Sigmoid colon (tissue), 7 donors: ENCODE results near the gene REM2. TPM values are rescaled to one million over a fixed set of nuclear protein-coding genes. Genes with fewer than 3 reads are reported as not detected.

Source experiments
- DNase-seq: peaks from one replicate; pipeline ENCODE4 v3.0.0-alpha.2; 2019
- H3K27ac ChIP-seq, 4 donors: fragments of 200-600 bp; sonication (generic); one replicate each; pipeline ENCODE4 v1.5.1; 2016 to 2019; ENCODE audit warnings: mild to moderate bottlenecking in 1 of 4
- H3K27me3 ChIP-seq, 3 donors: fragments of 200-600 bp; sonication (generic); one replicate each; pipeline ENCODE4 v1.5.1; 2019; ENCODE audit warnings: mild to moderate bottlenecking in 1 of 3
- H3K36me3 ChIP-seq, 4 donors: fragments of 200-600 bp; sonication (generic); one replicate each; pipeline ENCODE4 v1.5.1; 2016 to 2019
- H3K4me1 ChIP-seq, 4 donors: fragments of 200-600 bp; sonication (generic); one replicate each; pipeline ENCODE4 v1.5.1; 2017 to 2019
- H3K4me3 ChIP-seq, 4 donors: fragments of 200-600 bp; sonication (generic); one replicate each; pipeline ENCODE4 v1.5.1; 2017 to 2019; ENCODE audit warnings: mild to moderate bottlenecking in 2 of 4, moderate library complexity in 1 of 4
- H3K9me3 ChIP-seq, 4 donors: fragments of 200-600 bp in 3 of 4; sonication (generic) in 3 of 4; one replicate each; pipeline versions ENCODE4 v1.5.1 to v1.6.1; 2013 to 2019
- EP300 ChIP-seq, 4 donors: sonication (generic); formaldehyde crosslinking; IDR thresholded peaks; one replicate each; pipeline ENCODE4 v1.6.1; 2017; ENCODE audit warnings: antibody characterized with exemption in 4 of 4
- POLR2A ChIP-seq, 2 donors: fragments of 450-650 bp; IDR thresholded peaks; one replicate each; pipeline ENCODE4 v1.6.1; 2016; ENCODE audit warnings: antibody characterized with exemption in 2 of 2, mild to moderate bottlenecking in 2 of 2, moderate library complexity in 2 of 2
- POLR2AphosphoS5 ChIP-seq, 4 donors: sonication (generic); formaldehyde crosslinking; IDR thresholded peaks; one replicate each; pipeline ENCODE4 v1.6.1; 2017; ENCODE audit warnings: antibody characterized with exemption in 4 of 4
- whole genome bisulfite sequencing, 2 donors: extraction: QIAGEN DNeasy Blood & Tissue Kit; methylation state at CpG; one replicate each; pipeline ENCODE4 v1.1.7; 2013; 5-methylcytosine and 5-hydroxymethylcytosine counted together
- intact Hi-C: fragments of 100-400 bp; cut with DNase I; formaldehyde crosslinking; loops from one replicate; pipeline ENCODE4 v1.15.1; 2023
- polyA plus RNA-seq, 3 donors: library from polyadenylated mRNA; stranded (reverse); fragments of 200-250 nt; gene quantifications; one replicate each; pipeline ENCODE4 v1.2.3, GENCODE V29; 2013
- total RNA-seq, 4 donors: library from RNA; depleted of rRNA; stranded (reverse); fragments of >200 nt; gene quantifications; one replicate each; pipeline ENCODE4 v1.1.0, GENCODE V29; 2016
- TF ChIP-seq, protein P1 (sequence below), 4 experiments: fragments of 450-650 bp in 3 of 4; fragments of 200-600 bp in 1 of 4; IDR thresholded peaks; one replicate each; pipeline ENCODE4 v1.5.1; 2016 to 2019; ENCODE audit warnings: antibody characterized with exemption in 4 of 4, mild to moderate bottlenecking in 3 of 4, moderate library complexity in 2 of 4
- donor health status: healthy with polysubstance abuse.
- donor health status: Bipolar disorder and iron deficiency.
- donor health status: healthy.

The REM2 gene
- total and polyA plus RNA-seq, 7 donors, result 0.60 to 1.4 (median 0.81) TPM; not detected in 2

DNA sequence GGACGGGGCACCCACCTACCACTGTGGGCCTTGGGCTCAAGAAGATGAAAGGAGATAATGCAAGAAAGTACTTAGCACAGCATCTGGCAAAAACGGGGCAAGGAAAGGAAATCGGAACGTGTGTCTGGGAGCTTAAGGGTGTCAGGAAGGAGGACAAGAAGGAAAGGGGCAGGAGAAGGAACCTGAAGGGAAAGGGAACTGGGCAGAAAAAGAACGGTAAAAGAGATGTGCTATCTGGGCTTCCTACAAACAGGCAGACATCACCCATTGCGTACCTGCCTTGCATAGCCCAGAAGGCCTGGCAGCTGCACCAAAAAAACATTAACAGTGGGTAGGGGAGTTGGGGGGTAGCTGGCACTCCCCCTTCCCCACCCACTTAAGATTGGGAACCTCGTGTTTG is 958 bp upstream of the REM2 start:
- Histone ChIP-seq H3K4me1 (peaks cover 0 to 28% (median 20%) of the 10 kb centered on the region in 4 donors), H3K4me3 (no peak overlapping the region), H3K36me3 (peaks cover 16 to 26% (median 19%) of the 10 kb centered on the region in 4 donors), H3K27me3 (no peaks in the 10 kb centered on the region), H3K9me3 (no peaks in the 10 kb centered on the region), H3K27ac (no peak overlapping the region)
- intact Hi-C loops, result no loop called here
- 38 to 46% methylated on average over 7 of the region's 7 CpGs for WGBS, 2 donors
- DNase-seq, result no peak
- TF ChIP-seq, protein P1, sequence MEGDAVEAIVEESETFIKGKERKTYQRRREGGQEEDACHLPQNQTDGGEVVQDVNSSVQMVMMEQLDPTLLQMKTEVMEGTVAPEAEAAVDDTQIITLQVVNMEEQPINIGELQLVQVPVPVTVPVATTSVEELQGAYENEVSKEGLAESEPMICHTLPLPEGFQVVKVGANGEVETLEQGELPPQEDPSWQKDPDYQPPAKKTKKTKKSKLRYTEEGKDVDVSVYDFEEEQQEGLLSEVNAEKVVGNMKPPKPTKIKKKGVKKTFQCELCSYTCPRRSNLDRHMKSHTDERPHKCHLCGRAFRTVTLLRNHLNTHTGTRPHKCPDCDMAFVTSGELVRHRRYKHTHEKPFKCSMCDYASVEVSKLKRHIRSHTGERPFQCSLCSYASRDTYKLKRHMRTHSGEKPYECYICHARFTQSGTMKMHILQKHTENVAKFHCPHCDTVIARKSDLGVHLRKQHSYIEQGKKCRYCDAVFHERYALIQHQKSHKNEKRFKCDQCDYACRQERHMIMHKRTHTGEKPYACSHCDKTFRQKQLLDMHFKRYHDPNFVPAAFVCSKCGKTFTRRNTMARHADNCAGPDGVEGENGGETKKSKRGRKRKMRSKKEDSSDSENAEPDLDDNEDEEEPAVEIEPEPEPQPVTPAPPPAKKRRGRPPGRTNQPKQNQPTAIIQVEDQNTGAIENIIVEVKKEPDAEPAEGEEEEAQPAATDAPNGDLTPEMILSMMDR (IDR thresholded peaks at IDR 0.05), result no peak
- TF ChIP-seq POLR2A (IDR thresholded peaks at IDR 0.05) (no peak), EP300 (IDR thresholded peaks at IDR 0.05) (no peak), POLR2AphosphoS5 (IDR thresholded peaks at IDR 0.05) (no peak)

DNA sequence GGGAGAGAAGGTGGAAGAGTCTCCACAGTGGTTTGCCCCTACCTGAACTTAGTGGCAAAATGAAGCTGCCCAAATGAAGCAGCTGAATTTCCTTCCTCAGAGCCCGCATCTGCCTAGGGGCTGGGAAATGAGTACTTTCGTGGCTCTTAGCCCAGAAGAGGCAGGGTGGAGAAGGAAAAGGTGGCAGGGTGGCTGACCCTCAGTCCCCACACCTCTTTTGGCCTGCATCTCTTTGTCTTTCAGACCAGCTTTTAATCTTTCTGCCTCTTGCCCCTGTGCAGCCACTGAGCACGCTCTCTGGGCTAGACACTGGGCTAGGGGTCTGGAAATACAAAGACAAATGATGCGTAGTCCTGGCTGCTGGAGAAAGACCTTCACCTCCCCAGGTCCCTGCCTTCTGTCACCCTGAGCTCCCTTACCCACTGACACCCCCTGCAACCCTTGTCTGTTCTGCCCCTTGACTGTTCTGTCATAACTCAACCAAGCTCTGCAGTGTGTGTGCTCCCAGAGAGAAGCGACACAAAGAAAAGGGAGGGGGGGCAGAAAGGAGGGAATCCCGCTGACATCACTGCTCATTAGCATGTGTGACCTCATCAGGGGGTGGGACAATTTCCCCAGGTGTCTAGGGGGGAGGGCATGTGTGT is 371 bp upstream of the REM2 start:
- TF ChIP-seq POLR2AphosphoS5 (IDR thresholded peaks at IDR 0.05) (peak in 2 of 4 donors; percentile 11 to 33), POLR2A (IDR thresholded peaks at IDR 0.05) (no peak)
- Histone ChIP-seq H3K27me3 (no peaks in the 10 kb centered on the region), H3K4me3 (no peak overlapping the region), H3K36me3 (peaks cover 10 to 20% (median 13%) of the 10 kb centered on the region in 4 donors), H3K4me1 (peaks cover 0 to 34% (median 25%) of the 10 kb centered on the region in 4 donors), H3K27ac (no peak overlapping the region), H3K9me3 (no peaks in the 10 kb centered on the region)
- intact Hi-C loops, result no loop called here
- WGBS, 2 donors, result 16 to 31% methylated on average over 6 of the region's 6 CpGs
- DNase-seq, result peak; percentile 70

DNA sequence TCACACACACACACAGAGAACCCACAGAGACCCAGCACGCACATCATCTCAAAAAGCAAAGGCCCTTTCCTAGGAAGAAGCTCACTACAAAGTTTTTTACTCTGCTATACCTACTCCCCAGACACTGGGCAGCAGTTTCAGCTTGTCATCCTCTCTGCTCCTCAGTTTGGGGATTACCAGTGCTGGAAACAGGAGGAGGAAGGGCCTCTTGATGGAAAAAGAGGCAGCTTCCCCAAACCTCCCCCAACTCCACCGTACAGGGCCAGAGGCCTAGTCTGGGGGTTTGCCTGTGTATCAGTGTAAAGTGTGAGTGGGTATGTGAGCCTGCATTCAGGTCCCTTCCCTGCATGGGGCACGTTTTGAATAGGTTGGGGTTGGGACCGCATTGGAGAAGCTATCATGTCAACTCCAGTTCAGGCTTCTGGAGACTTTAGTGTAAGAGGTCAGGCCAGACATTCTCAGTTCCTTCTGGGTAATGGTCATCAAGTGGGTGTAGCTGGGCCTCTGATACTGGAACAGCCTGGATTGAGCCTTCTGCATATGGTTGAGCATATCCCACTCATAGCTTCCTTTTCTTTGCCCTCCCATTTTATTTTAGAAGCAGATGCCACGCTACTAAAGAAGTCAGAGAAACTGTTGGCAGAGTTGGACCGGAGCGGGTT is 1.2 kb downstream of the REM2 start:
- TF ChIP-seq, protein P1 (IDR thresholded peaks at IDR 0.05), result no peak
- peak in 1 of 4 donors; percentile 9 for TF ChIP-seq POLR2AphosphoS5 (IDR thresholded peaks at IDR 0.05)
- Histone ChIP-seq H3K36me3 (peaks cover 0 to 4% (median 0%) of the 10 kb centered on the region in 4 donors), H3K4me3 (no peak overlapping the region), H3K27me3 (no peaks in the 10 kb centered on the region), H3K9me3 (no peaks in the 10 kb centered on the region), H3K4me1 (peaks cover 0 to 40% (median 28%) of the 10 kb centered on the region in 4 donors), H3K27ac (no peak overlapping the region)
- DNase-seq, result no peak
- WGBS, 2 donors, result 90 to 93% methylated on average over 7 of the region's 7 CpGs
- intact Hi-C loops, result no loop called here

DNA sequence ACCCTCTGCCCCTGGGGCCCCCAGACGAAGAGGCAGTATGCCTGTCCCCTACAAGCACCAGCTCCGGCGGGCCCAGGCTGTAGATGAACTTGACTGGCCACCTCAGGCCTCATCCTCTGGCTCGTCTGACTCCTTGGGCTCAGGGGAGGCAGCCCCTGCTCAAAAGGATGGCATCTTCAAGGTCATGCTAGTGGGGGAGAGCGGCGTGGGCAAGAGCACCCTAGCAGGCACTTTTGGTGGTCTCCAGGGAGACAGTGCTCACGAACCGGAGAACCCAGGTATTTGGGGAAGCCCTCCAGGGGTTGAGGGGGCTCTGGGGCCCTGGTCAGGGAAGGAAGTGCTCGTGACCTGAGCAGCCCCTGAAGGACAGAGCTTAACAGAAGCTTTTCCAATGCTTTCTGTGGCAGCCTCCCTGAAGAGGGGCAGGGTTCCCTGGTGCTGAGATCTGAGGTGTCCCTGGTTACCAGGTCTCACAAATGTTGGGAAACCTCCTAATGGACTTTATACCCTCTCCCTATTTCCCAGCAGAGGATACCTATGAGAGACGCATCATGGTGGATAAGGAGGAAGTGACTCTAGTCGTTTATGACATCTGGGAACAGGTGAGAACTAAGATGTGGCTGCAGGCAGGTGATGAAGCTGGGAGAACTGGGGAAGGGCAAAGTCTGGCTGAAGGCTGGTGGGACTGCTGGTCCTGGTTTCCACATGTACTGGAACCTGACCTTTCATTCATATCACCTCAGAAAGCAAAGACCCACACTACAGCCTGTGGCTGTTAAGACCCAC is 1.9 kb downstream of the REM2 start:
- Histone ChIP-seq H3K4me3 (no peak overlapping the region), H3K4me1 (peaks cover 0 to 40% (median 28%) of the 10 kb centered on the region in 4 donors), H3K9me3 (no peaks in the 10 kb centered on the region), H3K27ac (no peak overlapping the region), H3K27me3 (no peaks in the 10 kb centered on the region), H3K36me3 (no peaks in the 10 kb centered on the region)
- no peak for DNase-seq
- TF ChIP-seq POLR2AphosphoS5 (IDR thresholded peaks at IDR 0.05), result no peak
- no peak for TF ChIP-seq POLR2A (IDR thresholded peaks at IDR 0.05)
- TF ChIP-seq EP300 (IDR thresholded peaks at IDR 0.05), result no peak
- TF ChIP-seq, protein P1 (IDR thresholded peaks at IDR 0.05), result no peak
- WGBS, 2 donors, result 81 to 83% methylated on average over 11 of the region's 11 CpGs
- intact Hi-C loops, result no loop called here

DNA sequence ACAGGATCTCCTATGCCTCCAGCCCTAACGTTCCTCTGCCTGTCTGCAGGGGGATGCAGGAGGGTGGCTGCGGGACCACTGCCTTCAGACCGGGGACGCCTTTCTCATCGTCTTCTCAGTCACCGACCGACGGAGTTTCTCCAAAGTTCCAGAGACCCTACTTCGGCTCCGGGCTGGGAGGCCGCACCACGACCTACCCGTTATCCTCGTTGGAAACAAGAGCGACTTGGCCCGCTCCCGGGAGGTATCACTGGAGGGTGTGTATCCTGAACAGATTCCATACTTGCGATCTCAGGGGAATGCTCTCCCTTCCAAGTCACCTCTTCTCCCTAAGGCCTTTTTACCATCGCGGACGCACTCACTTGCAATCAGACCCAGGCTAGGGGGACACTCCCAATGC is 3.0 kb downstream of the REM2 start:
- Histone ChIP-seq H3K27ac (peak overlapping the region; percentile 48 to 73 (median 69)), H3K4me3 (peak overlapping the region in 1 of 4 donors; percentile 56), H3K9me3 (no peaks in the 10 kb centered on the region), H3K36me3 (no peaks in the 10 kb centered on the region), H3K4me1 (peaks cover 0 to 40% (median 28%) of the 10 kb centered on the region in 4 donors), H3K27me3 (no peaks in the 10 kb centered on the region)
- DNase-seq, result no peak
- no peak for TF ChIP-seq EP300 (IDR thresholded peaks at IDR 0.05)
- TF ChIP-seq, protein P1 (IDR thresholded peaks at IDR 0.05), result no peak
- no peak for TF ChIP-seq POLR2A (IDR thresholded peaks at IDR 0.05)
- TF ChIP-seq POLR2AphosphoS5 (IDR thresholded peaks at IDR 0.05), result no peak
- intact Hi-C loops, result no loop called here
- WGBS, 2 donors, result 94% methylated on average over 21 of the region's 21 CpGs
